Measurements from ENCODE around the gene PRPSAP1.
A peak's percentile ranks its signal among the peaks of the same experiment; 100 is the strongest.

PRPSAP1 gene

DNA sequence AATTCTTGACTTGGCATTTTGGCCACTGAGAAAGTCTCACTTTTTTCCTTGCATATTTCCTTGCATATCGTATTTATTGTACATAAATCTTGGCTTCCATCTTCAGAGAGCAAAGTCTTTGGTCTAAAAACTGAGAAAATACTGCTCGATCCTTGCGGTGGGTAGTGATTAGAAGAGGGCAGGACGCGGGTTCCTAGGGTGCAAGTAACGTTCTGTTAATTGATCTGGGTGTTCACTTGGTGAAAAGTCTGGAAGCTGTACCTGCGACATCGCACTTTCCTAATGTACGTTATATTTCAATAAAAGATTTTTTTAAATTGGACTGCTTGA, 89.3 kb downstream of the PRPSAP1 start:
- ATAC-seq, result no peak
- no peaks in the 10 kb centered on the region for H3K9me3 Mint-ChIP-seq
- no peaks in the 10 kb centered on the region for H3K27me3 Mint-ChIP-seq
- peak overlapping the region; percentile 78 to 86 for H3K4me3 Mint-ChIP-seq
- no peak for DNase-seq
- peaks cover 56% of the 10 kb centered on the region for H3K4me1 Mint-ChIP-seq
- peak overlapping the region; percentile 98 to 99 for H3K27ac Mint-ChIP-seq

DNA sequence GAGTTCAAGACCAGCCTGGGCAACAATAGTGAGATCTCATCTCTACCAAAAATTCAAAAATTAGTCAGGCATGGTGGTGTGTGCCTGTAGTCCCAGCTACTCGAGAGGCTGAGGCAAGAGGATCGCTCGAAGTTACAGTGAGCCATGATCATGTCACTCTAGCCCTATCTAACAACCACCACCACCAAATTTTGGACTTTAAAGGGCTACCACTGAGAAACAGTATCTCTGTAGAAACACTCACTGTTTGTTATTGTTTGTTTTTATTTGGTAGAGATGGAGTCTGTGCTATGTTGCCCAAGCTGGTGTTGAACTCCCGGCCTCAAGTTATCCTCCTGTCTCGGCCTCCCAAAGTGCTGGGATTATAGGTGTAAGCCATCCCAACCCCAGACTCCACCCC, 89.8 kb downstream of the PRPSAP1 start:
- ATAC-seq, result no peak
- Mint-ChIP-seq H3K27ac (peak overlapping the region; percentile 98 to 99), H3K4me3 (peak overlapping the region; percentile 78 to 86), H3K9me3 (no peaks in the 10 kb centered on the region), H3K4me1 (peaks cover 56% of the 10 kb centered on the region), H3K27me3 (no peaks in the 10 kb centered on the region)
- no peak for DNase-seq

DNA sequence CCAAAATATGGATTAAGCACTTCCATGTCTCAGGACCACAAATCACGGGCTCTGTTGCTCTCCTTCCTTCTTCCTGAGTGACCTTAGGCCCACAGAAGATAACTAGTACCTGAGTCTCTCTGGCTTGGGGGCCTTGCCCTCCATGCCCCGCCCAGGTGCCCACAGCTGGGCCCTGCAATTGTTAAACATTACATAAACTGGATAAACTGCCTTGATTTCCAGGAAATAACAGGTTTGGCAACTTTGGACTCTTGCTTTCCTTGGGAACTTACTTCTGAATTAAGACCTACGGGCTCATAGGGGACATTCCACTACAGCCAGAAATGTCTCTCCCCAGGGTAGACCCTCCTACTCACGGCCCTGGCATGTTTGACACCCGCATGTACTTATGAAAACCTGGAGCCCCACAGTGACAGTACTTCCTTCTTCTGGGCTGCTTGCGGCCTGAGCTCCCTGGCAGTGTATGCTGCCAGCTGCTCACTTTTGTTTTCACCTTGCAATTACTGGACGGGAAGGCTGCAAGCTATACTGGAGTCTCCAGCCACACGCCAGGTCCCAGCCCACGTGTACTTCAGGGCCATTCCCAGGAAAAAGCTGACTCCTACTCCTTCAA, 90.9 kb downstream of the PRPSAP1 start:
- H3K9me3 Mint-ChIP-seq, result no peaks in the 10 kb centered on the region
- peak overlapping the region; percentile 78 to 86 for H3K4me3 Mint-ChIP-seq
- peak overlapping the region; percentile 88 to 99 for H3K27ac Mint-ChIP-seq
- DNase-seq (peak; percentile 30 to 62), ATAC-seq (no peak)
- peaks cover 49% of the 10 kb centered on the region for H3K4me1 Mint-ChIP-seq
- H3K27me3 Mint-ChIP-seq, result no peaks in the 10 kb centered on the region

DNA sequence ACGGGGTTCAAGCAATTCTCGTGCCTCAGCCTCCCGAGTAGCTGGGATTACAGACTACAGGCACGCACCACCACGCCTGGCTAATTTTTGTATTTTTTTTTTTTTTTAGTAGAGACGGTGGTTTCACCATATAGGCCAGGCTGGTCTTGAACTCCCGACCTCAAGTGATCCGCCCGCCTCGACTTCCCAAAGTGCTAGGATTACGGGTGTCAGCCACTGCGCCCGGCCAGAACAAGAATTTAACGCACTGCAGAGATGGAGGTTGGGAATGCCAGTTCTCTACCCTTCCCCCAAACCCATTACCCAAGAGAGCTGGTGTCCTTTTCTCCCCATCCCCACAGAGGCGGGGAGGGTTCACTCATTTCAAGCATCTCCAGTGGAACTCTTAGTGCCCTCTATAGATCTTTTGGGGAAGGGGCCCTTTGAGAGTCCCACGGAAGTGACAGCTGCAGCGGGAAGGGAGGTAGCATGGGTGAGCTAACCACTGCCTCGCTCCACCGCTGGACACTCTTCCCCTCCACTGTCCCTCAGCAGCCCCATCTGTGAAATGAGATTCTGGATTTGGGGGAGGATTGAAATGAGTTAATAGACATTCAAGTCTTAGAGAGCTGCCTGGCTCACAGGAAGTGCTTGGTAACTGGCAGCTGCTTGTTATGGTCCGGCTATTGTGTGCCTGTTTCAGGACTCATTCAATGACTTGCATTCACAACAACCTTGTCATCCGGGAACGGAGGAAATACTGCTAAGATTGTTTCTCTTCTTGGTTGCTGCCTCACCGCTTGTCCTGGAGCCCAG, 92.1 kb downstream of the PRPSAP1 start:
- H3K27ac Mint-ChIP-seq, result peak overlapping the region; percentile 83 to 99
- DNase-seq (peak in 1 of 2 donors; percentile 57), ATAC-seq (no peak)
- peaks cover 0 to 5% of the 10 kb centered on the region in 2 donors for H3K9me3 Mint-ChIP-seq
- peak overlapping the region; percentile 78 to 86 for H3K4me3 Mint-ChIP-seq
- H3K4me1 Mint-ChIP-seq, result peaks cover 49% of the 10 kb centered on the region
- H3K27me3 Mint-ChIP-seq, result no peaks in the 10 kb centered on the region

DNA sequence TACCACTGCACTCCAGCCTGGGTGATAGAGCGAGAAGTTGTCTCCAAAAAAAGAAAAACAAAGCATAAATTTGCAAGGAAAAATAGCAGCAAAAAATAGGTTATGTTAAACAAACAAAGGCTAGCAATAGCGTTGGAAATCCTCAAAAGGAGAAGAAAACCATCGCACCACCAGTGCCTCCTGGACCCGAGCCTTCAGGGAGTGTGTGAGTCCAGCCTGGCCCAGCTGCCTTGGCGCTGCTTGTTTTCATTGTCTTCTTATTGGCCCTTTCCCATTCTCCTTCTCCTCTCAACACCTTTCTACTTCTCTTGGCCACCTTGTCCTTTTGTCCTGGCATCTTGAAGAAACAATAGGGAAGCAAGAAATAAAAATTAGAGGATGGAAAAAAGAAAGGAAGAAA, 93.0 kb downstream of the PRPSAP1 start:
- no peak overlapping the region for H3K27ac Mint-ChIP-seq
- H3K27me3 Mint-ChIP-seq, result no peaks in the 10 kb centered on the region
- H3K4me1 Mint-ChIP-seq, result peaks cover 59% of the 10 kb centered on the region
- ATAC-seq, result no peak
- no peak overlapping the region for H3K4me3 Mint-ChIP-seq
- peaks cover 0 to 5% of the 10 kb centered on the region in 2 donors for H3K9me3 Mint-ChIP-seq
- no peak for DNase-seq

DNA sequence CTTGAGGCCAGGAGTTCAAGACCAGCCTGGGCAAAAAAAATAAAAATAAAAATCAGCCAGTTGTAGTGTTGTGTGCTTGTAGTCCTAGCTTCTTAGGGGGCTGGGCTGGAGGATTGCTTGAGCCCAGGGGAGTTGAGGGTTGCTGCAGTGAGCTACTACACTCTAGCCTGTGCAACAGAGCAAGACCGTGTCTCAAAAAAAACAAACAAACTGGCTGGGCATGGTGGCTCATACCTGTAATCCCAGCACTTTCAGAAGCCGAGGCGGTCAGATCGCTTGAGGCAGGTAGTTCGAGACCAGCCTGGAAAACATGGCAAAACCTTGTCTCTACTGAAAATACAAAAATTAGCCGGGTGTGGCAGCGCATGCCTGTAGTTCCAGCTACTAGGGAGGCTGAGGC, 93.5 kb downstream of the PRPSAP1 start:
- Mint-ChIP-seq H3K27ac (no peak overlapping the region), H3K4me3 (no peak overlapping the region), H3K9me3 (peaks cover 0 to 5% of the 10 kb centered on the region in 2 donors), H3K4me1 (peaks cover 63% of the 10 kb centered on the region), H3K27me3 (no peaks in the 10 kb centered on the region)
- DNase-seq, result no peak
- no peak for ATAC-seq
